Astrocyte of the spinal cord (primary cell): Measurements from ENCODE around the gene PTPRD.
A peak's percentile ranks its signal among the peaks of the same experiment; 100 is the strongest.
"Not testable (repeated sequence)": the region's sequence is repeated elsewhere in the genome, so short reads cannot be mapped to it uniquely, and the experiment has no call there.

ENCODE experiments used
- DNase-seq: peaks from one replicate; pipeline ENCODE4 v3.0.0; 2011; ENCODE audit warnings: low read depth, low spot score
- H3K4me3 ChIP-seq: 2 replicates; pipeline ENCODE4 v1.5.1; 2011; ENCODE audit warnings: low read depth, mild to moderate bottlenecking, low read length, moderate library complexity
- in situ Hi-C: cut with HindIII; loops from 2 replicates; pipeline ENCODE4 v1.10.0; 2017; ENCODE audit warnings: low sequenced_read_pairs
- TF ChIP-seq, protein P1 (sequence below): IDR thresholded peaks from 2 replicates; pipeline ENCODE4 v1.5.1; 2012; ENCODE audit warnings: low read depth, mild to moderate bottlenecking, low read length, inconsistent platforms

Gene PTPRD

DNA sequence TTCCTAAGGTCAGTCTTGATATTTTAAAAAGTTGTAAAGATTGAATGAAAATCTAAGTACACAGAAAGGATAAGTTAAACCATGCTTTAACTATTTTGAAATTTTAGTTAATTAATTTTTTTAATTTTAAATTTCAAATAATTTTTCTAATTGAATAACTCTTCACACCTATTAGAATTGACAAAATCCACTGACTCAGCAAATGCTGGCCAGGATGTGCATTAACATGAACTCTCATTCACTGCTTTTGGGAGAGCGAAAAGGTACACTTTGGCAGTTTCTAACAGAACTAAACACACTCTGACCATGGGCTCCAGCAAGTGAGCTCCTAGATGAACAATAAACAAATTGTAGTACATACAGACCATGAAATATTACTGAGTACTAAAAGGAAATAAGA lies 209.5 kb downstream of the PTPRD start:
- DNase-seq = no peak
- in situ Hi-C loops = no loop called here
- no peak overlapping the region for H3K4me3 ChIP-seq
- TF ChIP-seq, protein P1, sequence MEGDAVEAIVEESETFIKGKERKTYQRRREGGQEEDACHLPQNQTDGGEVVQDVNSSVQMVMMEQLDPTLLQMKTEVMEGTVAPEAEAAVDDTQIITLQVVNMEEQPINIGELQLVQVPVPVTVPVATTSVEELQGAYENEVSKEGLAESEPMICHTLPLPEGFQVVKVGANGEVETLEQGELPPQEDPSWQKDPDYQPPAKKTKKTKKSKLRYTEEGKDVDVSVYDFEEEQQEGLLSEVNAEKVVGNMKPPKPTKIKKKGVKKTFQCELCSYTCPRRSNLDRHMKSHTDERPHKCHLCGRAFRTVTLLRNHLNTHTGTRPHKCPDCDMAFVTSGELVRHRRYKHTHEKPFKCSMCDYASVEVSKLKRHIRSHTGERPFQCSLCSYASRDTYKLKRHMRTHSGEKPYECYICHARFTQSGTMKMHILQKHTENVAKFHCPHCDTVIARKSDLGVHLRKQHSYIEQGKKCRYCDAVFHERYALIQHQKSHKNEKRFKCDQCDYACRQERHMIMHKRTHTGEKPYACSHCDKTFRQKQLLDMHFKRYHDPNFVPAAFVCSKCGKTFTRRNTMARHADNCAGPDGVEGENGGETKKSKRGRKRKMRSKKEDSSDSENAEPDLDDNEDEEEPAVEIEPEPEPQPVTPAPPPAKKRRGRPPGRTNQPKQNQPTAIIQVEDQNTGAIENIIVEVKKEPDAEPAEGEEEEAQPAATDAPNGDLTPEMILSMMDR = no peak

DNA sequence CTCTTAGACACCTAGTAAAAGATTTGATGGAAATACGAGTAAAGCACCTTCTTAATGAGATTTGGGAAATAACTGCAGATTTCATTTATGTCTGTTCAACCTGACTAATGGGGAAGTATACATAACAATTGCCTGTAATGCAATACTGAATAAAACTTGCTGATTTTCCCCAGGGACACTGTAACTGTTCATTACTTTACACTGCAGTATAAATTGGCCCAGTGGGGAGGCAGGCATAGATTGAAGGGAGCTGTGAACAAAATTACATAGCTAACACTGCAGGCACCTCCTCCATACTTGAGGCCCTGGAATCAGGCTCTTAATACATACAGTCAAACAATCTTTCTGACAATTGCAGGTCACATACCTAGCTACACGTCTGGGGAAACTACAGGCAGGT lies 216.2 kb downstream of the PTPRD start:
- in situ Hi-C loops = no loop called here
- TF ChIP-seq, protein P1 = no peak

GRCh38 chr9:10387282-10387681 lies 225.5 kb downstream of the PTPRD start:
- H3K4me3 ChIP-seq = no peak overlapping the region
- in situ Hi-C loops = no loop called here
- DNase-seq = no peak
- TF ChIP-seq, protein P1 = no peak

More for the DNA sequence above, 216.2 kb downstream of the PTPRD start:
- H3K4me3 ChIP-seq = no peak overlapping the region
- no peak for DNase-seq

DNA sequence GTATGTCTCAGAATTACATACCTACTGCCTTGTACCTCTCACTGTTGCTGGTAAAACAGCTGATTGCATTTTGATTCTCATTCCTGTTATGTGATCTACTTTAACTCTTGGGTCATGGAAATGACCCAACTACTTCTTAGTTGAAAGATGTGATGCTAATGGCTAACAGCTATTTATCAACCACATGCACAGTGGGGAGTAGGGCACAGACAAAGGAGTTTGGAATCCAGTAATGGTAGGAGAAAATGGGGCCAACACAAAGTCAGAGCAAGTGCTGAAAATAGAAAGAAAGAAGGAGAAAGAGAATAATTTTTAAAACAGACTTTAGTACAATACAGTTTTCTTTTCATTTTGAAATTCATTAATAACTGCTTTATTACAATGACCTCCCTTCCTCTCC lies 241.0 kb downstream of the PTPRD start:
- no peak overlapping the region for H3K4me3 ChIP-seq
- TF ChIP-seq, protein P1 = no peak
- in situ Hi-C loops = no loop called here
- DNase-seq = peak; percentile 0

DNA sequence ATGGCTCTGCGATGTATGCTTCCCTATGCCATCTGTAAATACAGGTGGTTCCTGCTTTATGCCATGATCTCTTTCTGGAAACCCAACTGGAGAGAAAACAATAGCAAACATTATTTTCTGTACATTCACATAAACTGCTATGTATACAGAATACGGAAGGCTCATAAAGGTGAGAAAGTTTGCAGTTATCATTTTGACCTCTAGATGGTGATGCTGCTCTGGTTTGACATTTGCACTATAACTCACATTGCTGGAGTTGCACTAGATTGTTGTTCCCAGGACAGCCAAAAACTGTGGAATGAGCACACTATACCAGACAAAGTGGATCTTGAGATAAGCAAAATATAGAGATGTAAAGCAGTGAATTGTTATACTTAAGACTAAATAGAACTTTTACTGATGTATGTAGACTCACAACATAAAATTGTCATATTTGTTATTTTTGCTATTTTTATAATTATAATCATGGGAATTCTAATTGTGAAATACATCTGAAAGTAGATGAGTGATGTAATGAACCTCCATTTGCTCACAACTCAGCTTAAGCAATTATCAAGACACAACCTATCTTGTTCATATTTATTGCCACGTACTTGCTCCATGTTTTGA lies 246.5 kb downstream of the PTPRD start:
- peak; percentile 30 for DNase-seq
- H3K4me3 ChIP-seq = no peak overlapping the region
- in situ Hi-C loops = no loop called here
- TF ChIP-seq, protein P1 = peak; percentile 71

DNA sequence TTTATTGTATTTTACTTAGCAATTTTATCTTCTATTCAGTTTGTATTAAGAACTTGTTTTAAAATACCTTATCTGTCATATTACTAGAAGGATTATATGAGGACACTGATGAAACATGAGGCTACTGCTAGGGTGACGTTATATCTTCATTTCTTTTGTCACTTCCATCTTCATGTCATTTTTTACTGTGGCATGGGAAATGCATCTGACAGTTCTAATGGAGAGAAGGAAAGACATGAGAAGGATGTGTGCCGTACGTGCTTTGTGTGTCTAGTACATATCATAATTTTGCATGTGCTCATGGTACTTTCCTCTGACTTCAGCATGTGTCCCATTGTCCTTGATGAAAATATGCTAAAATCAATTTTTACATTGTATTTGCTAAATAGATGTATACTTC lies 258.2 kb downstream of the PTPRD start:
- TF ChIP-seq, protein P1 = no peak
- DNase-seq = no peak
- in situ Hi-C loops = no loop called here
- H3K4me3 ChIP-seq = no peak overlapping the region

- H3K4me3 ChIP-seq, DNase-seq, in situ Hi-C loops: not testable (repeated sequence)
Observed at GRCh38 chr9:10345621-10346020, 267.2 kb downstream of the PTPRD start.
